Coronary artery (tissue), 2 donors: ENCODE measurements around the gene BANF2.
"Not testable (repeated sequence)": the region's sequence is repeated elsewhere in the genome, so short reads cannot be mapped to it uniquely, and the experiment has no call there.

Experiments used
- DNase-seq: peaks from one replicate; pipeline ENCODE4 v3.0.0-alpha.2; 2017; ENCODE audit warnings: low spot score
- H3K27ac ChIP-seq, 2 donors: fragments of 200-600 bp; sonication (generic); one replicate each; pipeline ENCODE4 v1.5.1; 2016 to 2019
- H3K4me3 ChIP-seq: fragments of 200-600 bp; sonication (generic); 2 replicates; pipeline ENCODE4 v1.5.1; 2016; ENCODE audit warnings: mild to moderate bottlenecking, moderate library complexity
- CTCF ChIP-seq: fragments of 200-600 bp; sonication (generic); IDR thresholded peaks from one replicate; pipeline ENCODE4 v1.5.1; 2019; ENCODE audit warnings: antibody characterized with exemption

Gene BANF2

GRCh38 chr20:17700637-17701036 is 871 bp downstream of the BANF2 start:
- TF ChIP-seq CTCF = no peak
- no peak for DNase-seq
- no peak overlapping the region for H3K4me3 ChIP-seq
- H3K27ac ChIP-seq = no peak overlapping the region

- Histone ChIP-seq H3K4me3 (no peak overlapping the region), H3K27ac (no peak overlapping the region)
- no peak for TF ChIP-seq CTCF
- DNase-seq = no peak
Measured at GRCh38 chr20:17701826-17702225, 2.1 kb downstream of the BANF2 start.

- Histone ChIP-seq H3K27ac (no peak overlapping the region), H3K4me3 (no peak overlapping the region)
- no peak for TF ChIP-seq CTCF
- DNase-seq = no peak
Measured at GRCh38 chr20:17704589-17705317, 5.0 kb downstream of the BANF2 start.

GRCh38 chr20:17705916-17706315 is 6.2 kb downstream of the BANF2 start:
- Histone ChIP-seq H3K27ac (no peak overlapping the region), H3K4me3 (no peak overlapping the region)
- no peak for DNase-seq
- no peak for TF ChIP-seq CTCF

- Histone ChIP-seq H3K27ac (no peak overlapping the region), H3K4me3 (no peak overlapping the region)
- DNase-seq = no peak
- TF ChIP-seq CTCF = no peak
Measured at GRCh38 chr20:17706632-17707031, 6.9 kb downstream of the BANF2 start.

GRCh38 chr20:17707951-17708350 is 8.2 kb downstream of the BANF2 start:
- not testable (repeated sequence) for H3K4me3 ChIP-seq, DNase-seq, H3K27ac ChIP-seq

GRCh38 chr20:17708675-17709360 is 9.1 kb downstream of the BANF2 start:
- no peak overlapping the region for H3K27ac ChIP-seq
- H3K4me3 ChIP-seq = no peak overlapping the region
- no peak for DNase-seq
- TF ChIP-seq CTCF = no peak
